Hematopoietic multipotent progenitor cell treated with erythropoietin and hydrocortisone succinate and interleukin-3 and kit ligand, for 6 days (in vitro differentiated cells): ENCODE results near the gene TRUB2.
A peak's percentile ranks its signal among the peaks of the same experiment; 100 is the strongest.
"Not testable (repeated sequence)": the region's sequence is repeated elsewhere in the genome, so short reads cannot be mapped to it uniquely, and the experiment has no call there.

ENCODE experiments used
- DNase-seq: peaks from one replicate; pipeline ENCODE4 v3.0.0-alpha.2; 2015

TRUB2 gene

GRCh38 chr9:128296340-128297220, 25.7 kb downstream of the TRUB2 start:
- peak; percentile 83 for DNase-seq

- no peak for DNase-seq
Measured at GRCh38 chr9:128294142-128294541, 28.1 kb downstream of the TRUB2 start.

- no peak for DNase-seq
Measured at GRCh38 chr9:128293091-128293490, 29.2 kb downstream of the TRUB2 start.

- no peak for DNase-seq
Measured at GRCh38 chr9:128292009-128292408, 30.2 kb downstream of the TRUB2 start.

- DNase-seq: no peak
Measured at GRCh38 chr9:128288273-128289004, 33.8 kb downstream of the TRUB2 start.

- DNase-seq: no peak
Measured at GRCh38 chr9:128286440-128286839, 35.8 kb downstream of the TRUB2 start.

- DNase-seq: no peak
Measured at GRCh38 chr9:128285033-128285784, 37.0 kb downstream of the TRUB2 start.

GRCh38 chr9:128282500-128282899, 39.7 kb downstream of the TRUB2 start:
- DNase-seq: no peak

GRCh38 chr9:128280084-128280622, 42.1 kb downstream of the TRUB2 start:
- peak; percentile 65 for DNase-seq

- not testable (repeated sequence) for DNase-seq
Measured at GRCh38 chr9:128279088-128280073, 42.9 kb downstream of the TRUB2 start.

- DNase-seq: no peak
Measured at GRCh38 chr9:128276574-128277270, 45.5 kb downstream of the TRUB2 start.

GRCh38 chr9:128276008-128276573, 46.2 kb downstream of the TRUB2 start, which contains the start of gene SWI5:
Gene SWI5 (plus strand): TSS chr9:128276276.
- DNase-seq: peak; percentile 100

GRCh38 chr9:128275198-128276007, 46.8 kb downstream of the TRUB2 start, which contains the start of gene GOLGA2:
Gene GOLGA2 (minus strand): TSS chr9:128276007. CDS start chr9:128275976, 31 bp downstream.
- peak; percentile 29 for DNase-seq

GRCh38 chr9:128274245-128274644, 48.0 kb downstream of the TRUB2 start:
- DNase-seq: no peak

GRCh38 chr9:128271512-128271911, 50.7 kb downstream of the TRUB2 start:
- DNase-seq: no peak

- DNase-seq: no peak
Measured at GRCh38 chr9:128271112-128271511, 51.1 kb downstream of the TRUB2 start.

- no peak for DNase-seq
Measured at GRCh38 chr9:128266868-128267590, 55.2 kb downstream of the TRUB2 start.

- no peak for DNase-seq
Measured at GRCh38 chr9:128265348-128265847, 56.8 kb downstream of the TRUB2 start.

GRCh38 chr9:128262687-128263086, 59.6 kb downstream of the TRUB2 start:
- no peak for DNase-seq
